Testis (tissue), 3 donors: ENCODE measurements around the gene PPIL1. TPM values are rescaled to one million over a fixed set of nuclear protein-coding genes. Genes with fewer than 3 reads are reported as not detected.
"Not testable (repeated sequence)": the region's sequence is repeated elsewhere in the genome, so short reads cannot be mapped to it uniquely, and the experiment has no call there.

Experiments
- DNase-seq: peaks from one replicate; pipeline ENCODE4 v3.0.0-alpha.2; 2019
- H3K27ac ChIP-seq, 2 donors: fragments of 200-600 bp; sonication (generic); one replicate each; pipeline ENCODE4 v1.5.1; 2019
- H3K27me3 ChIP-seq: fragments of 200-600 bp; sonication (generic); one replicate; pipeline ENCODE4 v1.5.1; 2019
- H3K36me3 ChIP-seq: fragments of 200-600 bp; sonication (generic); one replicate; pipeline ENCODE4 v1.5.1; 2017; ENCODE audit warnings: low read depth; ENCODE audit errors: missing control alignments
- H3K4me1 ChIP-seq: fragments of 200-600 bp; sonication (generic); one replicate; pipeline ENCODE4 v1.5.1; 2019
- H3K4me3 ChIP-seq, 2 donors: fragments of 200-600 bp; sonication (generic); one replicate each; pipeline ENCODE4 v1.5.1; 2017 to 2019
- H3K9me3 ChIP-seq: fragments of 200-600 bp; sonication (generic); one replicate; pipeline ENCODE4 v1.5.1; 2017
- POLR2A ChIP-seq: fragments of 450-650 bp; IDR thresholded peaks from one replicate; pipeline ENCODE4 v1.6.1; 2017; ENCODE audit warnings: antibody characterized with exemption, mild to moderate bottlenecking, moderate library complexity
- WGBS, 2 donors: methylation state at CpG; one replicate each; pipeline ENCODE4 v1.1.5; 2018; 5-methylcytosine and 5-hydroxymethylcytosine counted together
- intact Hi-C: fragments of 100-400 bp; cut with DNase I; formaldehyde crosslinking; loops from one replicate; pipeline ENCODE4 v1.15.1; 2023; ENCODE audit warnings: low total_unique reads
- polyA plus RNA-seq: library from polyadenylated mRNA; stranded (reverse); fragments of 350-450 nt; fragmentation: Illumina TruSeq; extraction: RNeasy Lipid Tissue Mini Kit (QIAGEN cat#74804); gene quantifications from one replicate; pipeline ENCODE4 v1.2.3, GENCODE V29; 2014; ENCODE audit warnings: low read depth, low replicate concordance; ENCODE audit not compliant: insufficient read depth
- total RNA-seq, 2 donors: library from RNA; depleted of rRNA; stranded (reverse); fragments of >200 nt; gene quantifications; one replicate each; pipeline ENCODE4 v1.2.3, GENCODE V29; 2016
- TF ChIP-seq, protein P1 (sequence below), 3 experiments: fragments of 450-650 bp in 2 of 3; fragments of 200-600 bp in 1 of 3; sonication (generic) in 1 of 3; IDR thresholded peaks; one replicate each; pipeline ENCODE4 v1.5.1; 2016 to 2019; ENCODE audit warnings: antibody characterized with exemption in 3 of 3, mild to moderate bottlenecking in 2 of 3, moderate library complexity in 1 of 3

The PPIL1 gene
- total and polyA plus RNA-seq, 3 donors from 2014 or later = 35.0 to 41.2 (median 39.4) TPM

DNA sequence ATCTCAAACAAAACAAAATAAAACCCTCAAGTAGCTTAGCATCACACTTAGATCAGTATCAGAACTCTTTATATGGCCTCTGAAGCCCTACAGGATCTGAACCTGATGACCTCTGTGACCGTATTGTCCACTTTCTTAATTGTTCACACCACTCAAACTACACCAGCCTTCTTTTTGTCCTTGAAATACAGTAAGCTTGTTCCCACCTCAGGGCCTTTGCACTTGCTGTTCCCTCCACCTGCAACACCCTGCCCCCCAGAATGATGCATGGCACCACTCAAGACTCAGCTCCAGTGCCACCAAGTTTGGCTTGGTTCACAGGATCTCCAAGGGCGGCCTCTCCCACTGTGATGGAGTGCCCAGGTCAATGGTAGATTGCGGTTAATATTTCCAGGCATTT, 61.1 kb downstream of the PPIL1 start:
- H3K27me3 ChIP-seq = no peaks in the 10 kb centered on the region
- DNase-seq = no peak
- no peaks in the 10 kb centered on the region for H3K4me1 ChIP-seq
- no peaks in the 10 kb centered on the region for H3K9me3 ChIP-seq
- H3K27ac ChIP-seq = no peak overlapping the region
- intact Hi-C loops = no loop called here
- no peak overlapping the region for H3K4me3 ChIP-seq
- WGBS, 2 donors = 65 to 77% methylated on average over 3 of the region's 3 CpGs
- no peaks in the 10 kb centered on the region for H3K36me3 ChIP-seq
- TF ChIP-seq, protein P1, sequence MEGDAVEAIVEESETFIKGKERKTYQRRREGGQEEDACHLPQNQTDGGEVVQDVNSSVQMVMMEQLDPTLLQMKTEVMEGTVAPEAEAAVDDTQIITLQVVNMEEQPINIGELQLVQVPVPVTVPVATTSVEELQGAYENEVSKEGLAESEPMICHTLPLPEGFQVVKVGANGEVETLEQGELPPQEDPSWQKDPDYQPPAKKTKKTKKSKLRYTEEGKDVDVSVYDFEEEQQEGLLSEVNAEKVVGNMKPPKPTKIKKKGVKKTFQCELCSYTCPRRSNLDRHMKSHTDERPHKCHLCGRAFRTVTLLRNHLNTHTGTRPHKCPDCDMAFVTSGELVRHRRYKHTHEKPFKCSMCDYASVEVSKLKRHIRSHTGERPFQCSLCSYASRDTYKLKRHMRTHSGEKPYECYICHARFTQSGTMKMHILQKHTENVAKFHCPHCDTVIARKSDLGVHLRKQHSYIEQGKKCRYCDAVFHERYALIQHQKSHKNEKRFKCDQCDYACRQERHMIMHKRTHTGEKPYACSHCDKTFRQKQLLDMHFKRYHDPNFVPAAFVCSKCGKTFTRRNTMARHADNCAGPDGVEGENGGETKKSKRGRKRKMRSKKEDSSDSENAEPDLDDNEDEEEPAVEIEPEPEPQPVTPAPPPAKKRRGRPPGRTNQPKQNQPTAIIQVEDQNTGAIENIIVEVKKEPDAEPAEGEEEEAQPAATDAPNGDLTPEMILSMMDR (IDR thresholded peaks at IDR 0.05) = no peak
- TF ChIP-seq POLR2A = no peak

- intact Hi-C loops, DNase-seq: not testable (repeated sequence)
Measured at GRCh38 chr6:36813047-36813446, 61.6 kb downstream of the PPIL1 start.

DNA sequence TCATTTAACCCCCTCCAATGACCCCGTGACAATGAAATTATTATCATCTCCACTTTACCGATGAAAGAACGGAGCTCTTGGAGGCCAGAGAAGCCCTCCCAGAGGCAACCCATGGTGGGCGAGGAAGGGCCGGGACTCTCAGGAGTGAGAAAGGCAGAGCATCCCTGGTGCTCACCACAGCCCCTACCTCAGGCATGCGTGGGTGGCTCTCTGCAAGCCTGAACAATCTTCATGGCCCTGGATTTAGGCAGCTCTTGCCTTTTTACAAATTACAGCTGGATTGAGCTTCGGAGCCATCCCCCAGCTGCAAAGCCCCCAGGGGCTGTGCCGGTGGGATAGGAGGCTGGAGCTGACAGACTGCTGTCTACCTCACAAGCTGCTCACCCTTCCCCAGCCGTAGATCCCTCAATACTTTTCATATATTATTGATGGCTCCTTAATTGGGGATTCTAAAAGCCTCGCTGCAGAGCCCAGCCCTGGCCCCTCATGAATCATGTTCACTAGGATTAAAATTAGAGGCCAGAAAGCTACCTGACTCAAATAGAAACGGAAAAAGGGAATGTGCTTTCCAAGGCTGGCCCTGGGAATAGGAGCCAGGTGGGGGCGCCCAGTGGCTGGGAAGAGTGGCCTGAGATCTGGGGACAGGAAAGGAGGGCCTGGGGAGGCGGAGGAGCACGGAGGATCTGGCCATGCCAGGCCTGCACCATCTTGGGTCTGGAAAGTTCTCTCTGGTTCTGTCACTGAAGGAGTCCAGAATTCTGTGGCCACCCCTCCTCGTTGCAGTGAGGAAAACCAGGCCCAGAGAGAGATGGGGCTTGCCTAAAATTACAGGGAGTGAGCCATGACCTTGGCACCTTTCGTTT, 64.4 kb downstream of the PPIL1 start:
- DNase-seq = no peak
- Histone ChIP-seq H3K27ac (no peak overlapping the region), H3K36me3 (no peaks in the 10 kb centered on the region), H3K9me3 (no peaks in the 10 kb centered on the region), H3K4me1 (no peaks in the 10 kb centered on the region), H3K27me3 (no peaks in the 10 kb centered on the region), H3K4me3 (no peak overlapping the region)
- WGBS, 2 donors = 76 to 80% methylated on average over 16 of the region's 16 CpGs
- intact Hi-C loops = no loop called here
- no peak for TF ChIP-seq POLR2A
- TF ChIP-seq, protein P1 (IDR thresholded peaks at IDR 0.05) = no peak

More at GRCh38 chr6:36813047-36813446, 61.6 kb downstream of the PPIL1 start:
- H3K4me1 ChIP-seq, H3K9me3 ChIP-seq, H3K27me3 ChIP-seq, H3K4me3 ChIP-seq, H3K36me3 ChIP-seq, H3K27ac ChIP-seq: not testable (repeated sequence)
- 77 to 87% methylated on average over 3 of the region's 3 CpGs for WGBS, 2 donors

GRCh38 chr6:36809156-36809555, 65.4 kb downstream of the PPIL1 start:
- Histone ChIP-seq H3K27me3 (no peaks in the 10 kb centered on the region), H3K4me3 (no peak overlapping the region), H3K27ac (no peak overlapping the region), H3K4me1 (no peaks in the 10 kb centered on the region), H3K36me3 (no peaks in the 10 kb centered on the region), H3K9me3 (no peaks in the 10 kb centered on the region)
- WGBS, 2 donors = 79 to 81% methylated on average over 6 of the region's 6 CpGs
- DNase-seq = no peak
- TF ChIP-seq POLR2A = no peak
- TF ChIP-seq, protein P1 (IDR thresholded peaks at IDR 0.05) = no peak
- intact Hi-C loops = no loop called here

DNA sequence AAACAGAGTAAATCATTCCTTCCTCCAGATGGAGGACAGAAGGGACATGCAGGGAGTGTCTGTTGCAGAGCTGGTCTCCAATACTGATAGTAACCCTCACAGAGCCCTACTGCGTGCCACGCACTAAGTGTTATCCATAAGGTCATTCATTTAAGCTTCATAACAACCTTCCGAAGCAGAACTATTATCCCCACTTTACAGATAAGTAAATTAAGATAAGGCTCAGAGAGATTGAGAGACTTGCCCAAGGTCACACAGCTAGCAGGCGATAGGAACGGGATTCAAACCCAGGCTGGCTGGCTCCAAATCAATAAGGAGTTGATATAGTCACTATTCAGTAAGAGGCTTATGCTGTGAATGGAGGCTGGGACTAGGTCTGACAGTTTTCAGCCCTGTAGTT, 66.0 kb downstream of the PPIL1 start:
- no peak for DNase-seq
- no peak overlapping the region for H3K27ac ChIP-seq

More for the DNA sequence above, 66.0 kb downstream of the PPIL1 start:
- H3K4me1 ChIP-seq = no peaks in the 10 kb centered on the region
- no peaks in the 10 kb centered on the region for H3K9me3 ChIP-seq
- 56 to 73% methylated on average over 5 of the region's 5 CpGs for WGBS, 2 donors
- H3K27me3 ChIP-seq = no peaks in the 10 kb centered on the region
- intact Hi-C loops = no loop called here
- TF ChIP-seq, protein P1 (IDR thresholded peaks at IDR 0.05) = no peak
- no peak for TF ChIP-seq POLR2A
- H3K4me3 ChIP-seq = no peak overlapping the region
- H3K36me3 ChIP-seq = no peaks in the 10 kb centered on the region
